BLaER1 treated with 17β-estradiol and CSF1 and Interleukin-3, amounts not matched to agents 10 nM and 100 nM (cell line): ENCODE measurements around the gene CD34.
A peak's percentile ranks its signal among the peaks of the same experiment; 100 is the strongest.
"Not testable (repeated sequence)": the region's sequence is repeated elsewhere in the genome, so short reads cannot be mapped to it uniquely, and the experiment has no call there.

Source experiments
- H3K27ac ChIP-seq, 11 experiments: shearing (Covaris generic); formaldehyde crosslinking; 2 replicates each; pipeline ENCODE4 v1.8.1; 2022
- H3K27me3 ChIP-seq, 11 experiments: shearing (Covaris generic); formaldehyde crosslinking; 2 replicates each; pipeline ENCODE4 v1.8.1; 2022
- H3K36me3 ChIP-seq, 11 experiments: shearing (Covaris generic); formaldehyde crosslinking; 2 replicates each; pipeline ENCODE4 v1.8.1; 2022
- H3K4me1 ChIP-seq, 10 experiments: shearing (Covaris generic); formaldehyde crosslinking; 2 replicates each; pipeline ENCODE4 v1.8.1; 2022
- H3K4me2 ChIP-seq, 11 experiments: shearing (Covaris generic); formaldehyde crosslinking; 2 replicates each; pipeline ENCODE4 v1.8.1; 2022
- H3K4me3 ChIP-seq, 10 experiments: shearing (Covaris generic); formaldehyde crosslinking; 2 replicates each; pipeline ENCODE4 v1.8.1; 2022
- H3K9ac ChIP-seq, 11 experiments: shearing (Covaris generic); formaldehyde crosslinking; 2 replicates each; pipeline ENCODE4 v1.8.1; 2022
- H3K9me3 ChIP-seq, 11 experiments: shearing (Covaris generic); formaldehyde crosslinking; replicated peaks in 1 of 11; 2 replicates each; pipeline ENCODE4 v1.8.1; 2022
- H4K20me1 ChIP-seq, 11 experiments: shearing (Covaris generic); formaldehyde crosslinking; 2 replicates each; pipeline ENCODE4 v1.8.1; 2022
- Cebpa-rat ChIP-seq, 11 experiments: shearing (Covaris generic); IDR thresholded peaks; 2 replicates each; pipeline ENCODE4 v1.8.1; 2022

Gene CD34

GRCh38 chr1:207952617-207953542 lies 42.0 kb upstream of the CD34 start:
- Histone ChIP-seq H3K27me3 (peaks cover 24 to 34% (median 30%) of the 10 kb centered on the region in 11 experiments), H3K4me2 (no peak overlapping the region), H3K9ac (no peak overlapping the region), H3K4me3 (no peak overlapping the region), H3K36me3 (no peaks in the 10 kb centered on the region; a peak in 1 of 22 replicates), H3K27ac (no peak overlapping the region), H3K4me1 (peaks cover 0 to 20% (median 15%) of the 10 kb centered on the region in 10 experiments; a peak in 15 of 20 replicates), H3K9me3 (peaks cover 10 to 26% (median 17%) of the 10 kb centered on the region in 11 experiments; a peak in 21 of 22 replicates), H4K20me1 (no peaks in the 10 kb centered on the region; a peak in 1 of 22 replicates)
- no peak for TF ChIP-seq Cebpa-rat (IDR thresholded peaks at IDR 0.05)

GRCh38 chr1:207951652-207952051 lies 40.7 kb upstream of the CD34 start:
- Histone ChIP-seq H3K4me1 (peaks cover 0 to 20% (median 15%) of the 10 kb centered on the region in 10 experiments; a peak in 15 of 20 replicates), H3K4me2 (no peak overlapping the region), H3K9me3 (peaks cover 6 to 16% (median 12%) of the 10 kb centered on the region in 11 experiments; a peak in 21 of 22 replicates), H3K27me3 (peaks cover 12 to 22% (median 17%) of the 10 kb centered on the region in 11 experiments), H3K4me3 (no peak overlapping the region), H3K36me3 (no peaks in the 10 kb centered on the region), H3K27ac (no peak overlapping the region), H3K9ac (no peak overlapping the region), H4K20me1 (no peaks in the 10 kb centered on the region)
- TF ChIP-seq Cebpa-rat (IDR thresholded peaks at IDR 0.05): no peak

- Histone ChIP-seq H3K4me1 (peaks cover 0 to 15% (median 11%) of the 10 kb centered on the region in 10 experiments; a peak in 15 of 20 replicates), H3K4me3 (no peak overlapping the region), H3K27ac (no peak overlapping the region), H4K20me1 (no peaks in the 10 kb centered on the region), H3K27me3 (peaks cover 3 to 13% (median 8%) of the 10 kb centered on the region in 11 experiments; a peak in 19 of 22 replicates), H3K4me2 (no peak overlapping the region), H3K9me3 (peaks cover 0 to 9% (median 4%) of the 10 kb centered on the region in 11 experiments; a peak in 7 of 22 replicates), H3K36me3 (no peaks in the 10 kb centered on the region), H3K9ac (no peak overlapping the region)
- TF ChIP-seq Cebpa-rat (IDR thresholded peaks at IDR 0.05): no peak
Observed at GRCh38 chr1:207950750-207951149, 39.8 kb upstream of the CD34 start.

- Histone ChIP-seq H3K9me3 (peaks cover 0 to 9% (median 4%) of the 10 kb centered on the region in 11 experiments; a peak in 7 of 22 replicates), H3K36me3 (no peaks in the 10 kb centered on the region), H3K4me3 (no peak overlapping the region), H3K27me3 (peaks cover 0 to 5% (median 0%) of the 10 kb centered on the region in 11 experiments; a peak in 3 of 22 replicates), H3K4me2 (no peak overlapping the region), H4K20me1 (no peaks in the 10 kb centered on the region), H3K27ac (no peak overlapping the region), H3K4me1 (peaks cover 0 to 4% (median under 1%) of the 10 kb centered on the region in 10 experiments; a peak in 5 of 20 replicates), H3K9ac (no peak overlapping the region)
- TF ChIP-seq Cebpa-rat (IDR thresholded peaks at IDR 0.05): no peak
Observed at GRCh38 chr1:207949571-207950195, 38.8 kb upstream of the CD34 start.

GRCh38 chr1:207948536-207949250 lies 37.8 kb upstream of the CD34 start:
- 0 out of 22 replicates have a peak, but pooled peaks cover 0 to 5% (median 0%) of the 10 kb centered on the region in 11 experiments for H3K27me3 ChIP-seq
- no peak for TF ChIP-seq Cebpa-rat (IDR thresholded peaks at IDR 0.05)
- H3K4me3 ChIP-seq: no peak overlapping the region
- no peaks in the 10 kb centered on the region for H3K36me3 ChIP-seq
- H3K4me2 ChIP-seq: no peak overlapping the region
- no peaks in the 10 kb centered on the region for H4K20me1 ChIP-seq
- H3K9ac ChIP-seq: no peak overlapping the region
- no peak overlapping the region for H3K27ac ChIP-seq
- H3K4me1 ChIP-seq: no peaks in the 10 kb centered on the region
- peaks cover 0 to under 1% (median 0%) of the 10 kb centered on the region in 11 experiments; a peak in 2 of 22 replicates for H3K9me3 ChIP-seq

- TF ChIP-seq Cebpa-rat (IDR thresholded peaks at IDR 0.05): no peak
- Histone ChIP-seq H3K9me3 (no peaks in the 10 kb centered on the region), H3K27me3 (no peaks in the 10 kb centered on the region), H4K20me1 (no peaks in the 10 kb centered on the region), H3K9ac (no peak overlapping the region), H3K4me3 (no peak overlapping the region), H3K4me2 (no peak overlapping the region), H3K27ac (no peak overlapping the region), H3K36me3 (no peaks in the 10 kb centered on the region), H3K4me1 (peaks cover 0 to 4% (median 0%) of the 10 kb centered on the region in 10 experiments; a peak in 3 of 20 replicates)
Observed at GRCh38 chr1:207946756-207947155, 35.8 kb upstream of the CD34 start.

- Histone ChIP-seq H3K9ac (no peak overlapping the region), H3K9me3 (no peaks in the 10 kb centered on the region), H3K4me1 (peaks cover 0 to 7% (median 0%) of the 10 kb centered on the region in 10 experiments; a peak in 3 of 20 replicates), H3K4me3 (no peak overlapping the region), H3K27ac (no peak overlapping the region), H3K27me3 (no peaks in the 10 kb centered on the region), H4K20me1 (no peaks in the 10 kb centered on the region), H3K4me2 (no peak overlapping the region), H3K36me3 (no peaks in the 10 kb centered on the region)
- TF ChIP-seq Cebpa-rat (IDR thresholded peaks at IDR 0.05): no peak
Observed at GRCh38 chr1:207944571-207944970, 33.6 kb upstream of the CD34 start.

GRCh38 chr1:207942337-207942741 lies 31.4 kb upstream of the CD34 start:
- H3K9me3 ChIP-seq, H4K20me1 ChIP-seq, H3K4me3 ChIP-seq, H3K27me3 ChIP-seq, H3K4me1 ChIP-seq, H3K36me3 ChIP-seq: not testable (repeated sequence)
- peak overlapping the region in 3 of 11 experiments; percentile 35 to 65 (median 52); a peak in 5 of 22 replicates for H3K4me2 ChIP-seq
- H3K27ac ChIP-seq: 0 out of 22 replicates have a peak overlapping the region, but pooled peaks of 1 of the 11 experiments have one; percentile 38
- H3K9ac ChIP-seq: peak overlapping the region in 1 of 11 experiments; percentile 24; a peak in 1 of 22 replicates
